Mononuclear cell (primary cell): Measurements from ENCODE around the gene RAP1A. TPM values are rescaled to one million over a fixed set of nuclear protein-coding genes. Genes with fewer than 3 reads are reported as not detected.

Source experiments
- H3K27me3 ChIP-seq: 2 replicates; pipeline ENCODE4 v1.6.0; 2011; ENCODE audit warnings: low read length, control low read depth; ENCODE audit not compliant: insufficient read depth
- H3K4me1 ChIP-seq: 2 replicates; pipeline ENCODE4 v1.5.1; 2011; ENCODE audit warnings: mild to moderate bottlenecking, low read length, control low read depth; ENCODE audit not compliant: insufficient read depth
- H3K4me3 ChIP-seq: 2 replicates; pipeline ENCODE4 v1.5.1; 2011; ENCODE audit warnings: mild to moderate bottlenecking, low read length, moderate library complexity
- H3K9me3 ChIP-seq: 2 replicates; pipeline ENCODE4 v1.5.1; 2011; ENCODE audit warnings: low read depth, mild to moderate bottlenecking, control low read depth, low read length
- total RNA-seq: library from RNA; depleted of rRNA; stranded (reverse); fragments of >200 nt; gene quantifications from one replicate; pipeline ENCODE4 v1.2.3, GENCODE V29; 2012

Gene RAP1A
- 45.2 TPM for total RNA-seq

GRCh38 chr1:111619635-111620440 is at the start of gene RAP1A:
TSS of gene RAP1A (plus strand) at chr1:111619789. CDS start at chr1:111691361, 71,572 bp downstream.
- Histone ChIP-seq H3K4me1 (peaks cover 75% of the 10 kb centered on the region), H3K27me3 (no peaks in the 10 kb centered on the region), H3K9me3 (no peaks in the 10 kb centered on the region), H3K4me3 (peak within 1 kb of the TSS; percentile 86)

DNA sequence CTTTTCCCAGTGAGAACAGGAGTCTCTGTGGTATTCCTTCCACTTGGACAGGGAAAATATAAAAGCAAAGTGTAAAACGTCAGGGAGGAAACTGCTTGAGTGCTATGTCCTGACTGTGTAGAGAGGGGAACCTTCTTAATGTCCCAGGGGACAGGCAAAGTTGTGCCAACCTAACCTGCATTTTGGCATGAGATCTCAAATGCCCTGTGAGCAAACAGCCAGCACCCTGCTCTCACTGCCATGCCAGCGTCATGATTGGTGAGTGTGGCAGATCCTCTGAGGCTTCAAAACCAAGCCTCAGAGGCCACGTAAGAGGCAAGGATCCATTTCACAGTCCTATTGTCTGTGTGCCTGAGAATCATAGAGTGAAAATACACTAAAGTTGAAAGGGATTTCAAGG is 49.7 kb upstream of the RAP1A start:
- Histone ChIP-seq H3K4me3 (no peak overlapping the region), H3K4me1 (no peaks in the 10 kb centered on the region), H3K9me3 (no peaks in the 10 kb centered on the region), H3K27me3 (no peaks in the 10 kb centered on the region)

GRCh38 chr1:111570781-111571181 is 48.8 kb upstream of the RAP1A start:
- H3K4me1 ChIP-seq: no peaks in the 10 kb centered on the region
- no peak overlapping the region for H3K4me3 ChIP-seq
- H3K27me3 ChIP-seq: no peaks in the 10 kb centered on the region
- no peaks in the 10 kb centered on the region for H3K9me3 ChIP-seq

DNA sequence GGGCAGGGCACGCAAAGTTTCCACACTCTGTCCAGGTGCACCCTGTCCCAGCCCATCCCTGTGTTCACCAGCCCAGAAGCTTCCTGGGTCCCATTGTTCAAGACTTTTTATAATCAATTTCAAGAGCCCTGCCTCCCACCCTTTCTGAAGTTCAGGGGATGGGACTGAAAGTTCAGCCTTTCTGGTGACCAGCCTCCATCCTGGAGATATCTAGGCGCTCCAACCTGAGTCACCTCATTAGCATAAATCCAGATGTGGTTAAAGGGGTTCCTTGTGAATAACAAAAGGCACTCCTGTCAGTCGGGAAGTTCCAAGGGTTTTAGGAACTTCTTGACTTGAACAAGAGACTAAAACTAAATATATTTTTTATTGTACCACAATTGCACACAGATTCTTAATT is 48.4 kb upstream of the RAP1A start:
- H3K4me1 ChIP-seq: no peaks in the 10 kb centered on the region
- no peaks in the 10 kb centered on the region for H3K27me3 ChIP-seq
- H3K9me3 ChIP-seq: no peaks in the 10 kb centered on the region
- no peak overlapping the region for H3K4me3 ChIP-seq

DNA sequence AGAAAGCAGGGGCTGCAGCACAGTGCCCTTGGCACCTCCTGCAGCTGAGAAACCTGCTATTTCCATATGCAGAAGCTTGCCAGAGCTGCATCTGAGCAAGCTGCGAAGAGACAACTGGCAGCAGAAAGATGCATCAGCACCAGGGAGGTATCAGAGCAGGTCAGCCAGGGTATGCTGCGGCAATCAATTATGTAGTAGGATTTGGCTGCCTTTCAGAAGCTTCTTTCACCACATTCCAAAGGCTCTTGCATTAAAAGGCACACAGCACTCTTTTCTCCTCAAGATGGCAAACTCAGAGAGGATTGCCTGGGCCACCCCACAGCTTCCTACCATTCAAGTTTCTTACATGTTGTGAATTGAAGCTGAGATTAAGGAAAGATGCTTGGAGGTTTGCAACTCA is 47.6 kb upstream of the RAP1A start:
- H3K4me3 ChIP-seq: no peak overlapping the region
- no peaks in the 10 kb centered on the region for H3K27me3 ChIP-seq
- H3K9me3 ChIP-seq: no peaks in the 10 kb centered on the region
- H3K4me1 ChIP-seq: no peaks in the 10 kb centered on the region

- H3K4me1 ChIP-seq: no peaks in the 10 kb centered on the region
- no peak overlapping the region for H3K4me3 ChIP-seq
- H3K9me3 ChIP-seq: no peaks in the 10 kb centered on the region
- no peaks in the 10 kb centered on the region for H3K27me3 ChIP-seq
Observed at GRCh38 chr1:111576547-111576946, 43.0 kb upstream of the RAP1A start.

- Histone ChIP-seq H3K4me3 (no peak overlapping the region), H3K4me1 (peaks cover 3% of the 10 kb centered on the region), H3K9me3 (no peaks in the 10 kb centered on the region), H3K27me3 (no peaks in the 10 kb centered on the region)
Observed at GRCh38 chr1:111577814-111578213, 41.8 kb upstream of the RAP1A start.

GRCh38 chr1:111581166-111581565 is 38.4 kb upstream of the RAP1A start:
- no peak overlapping the region for H3K4me3 ChIP-seq
- peaks cover 4% of the 10 kb centered on the region for H3K4me1 ChIP-seq
- H3K27me3 ChIP-seq: no peaks in the 10 kb centered on the region
- no peaks in the 10 kb centered on the region for H3K9me3 ChIP-seq

- no peak overlapping the region for H3K4me3 ChIP-seq
- no peaks in the 10 kb centered on the region for H3K9me3 ChIP-seq
- no peaks in the 10 kb centered on the region for H3K27me3 ChIP-seq
- H3K4me1 ChIP-seq: peaks cover 4% of the 10 kb centered on the region
Observed at GRCh38 chr1:111582016-111582415, 37.6 kb upstream of the RAP1A start.

DNA sequence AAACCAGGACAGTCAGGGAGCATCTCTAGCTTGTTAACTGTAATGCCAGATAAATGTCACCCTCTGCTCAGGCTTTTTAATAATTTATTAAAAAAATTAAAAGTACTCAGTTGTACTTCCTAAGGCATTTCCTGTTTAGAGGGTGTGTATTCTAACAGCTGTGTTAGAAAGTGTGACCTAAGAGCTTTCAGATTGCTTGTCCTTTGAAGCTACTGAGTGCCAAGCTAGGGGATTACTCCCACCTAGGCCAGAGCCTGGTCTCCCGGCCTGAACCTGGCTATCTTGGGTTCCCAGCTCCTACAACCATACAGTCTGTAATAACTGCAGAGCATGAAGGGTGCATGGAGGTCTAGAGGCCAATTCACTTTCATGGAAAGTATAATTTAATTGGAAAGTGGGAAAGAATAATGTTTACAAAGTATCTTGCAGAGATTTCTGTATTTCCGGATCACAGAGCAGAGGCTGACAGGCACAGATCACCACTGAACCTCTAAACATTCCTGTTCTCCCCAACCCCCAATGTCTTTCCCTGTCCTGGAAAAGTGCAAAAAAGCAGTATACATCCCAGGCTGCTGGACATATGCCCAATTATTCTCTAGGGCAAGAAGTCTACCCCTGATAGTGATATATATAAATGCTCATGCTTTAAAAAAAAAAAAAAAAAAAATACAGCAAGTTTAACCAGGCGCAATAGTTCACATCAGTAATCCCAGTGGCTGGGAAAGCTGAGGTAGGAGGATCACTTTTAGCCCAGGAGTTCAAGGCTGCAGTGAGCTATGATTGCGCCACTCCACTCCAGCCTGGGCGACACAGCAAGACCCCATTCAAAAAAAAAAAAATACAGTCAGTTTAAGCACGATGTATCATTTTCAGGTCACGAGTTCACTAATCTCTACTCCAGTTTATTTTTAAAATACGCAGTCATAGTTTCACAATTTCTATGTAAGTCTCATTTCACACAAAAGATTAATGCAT is 36.7 kb upstream of the RAP1A start:
- peaks cover 4% of the 10 kb centered on the region for H3K4me1 ChIP-seq
- no peak overlapping the region for H3K4me3 ChIP-seq
- H3K27me3 ChIP-seq: no peaks in the 10 kb centered on the region
- no peaks in the 10 kb centered on the region for H3K9me3 ChIP-seq

DNA sequence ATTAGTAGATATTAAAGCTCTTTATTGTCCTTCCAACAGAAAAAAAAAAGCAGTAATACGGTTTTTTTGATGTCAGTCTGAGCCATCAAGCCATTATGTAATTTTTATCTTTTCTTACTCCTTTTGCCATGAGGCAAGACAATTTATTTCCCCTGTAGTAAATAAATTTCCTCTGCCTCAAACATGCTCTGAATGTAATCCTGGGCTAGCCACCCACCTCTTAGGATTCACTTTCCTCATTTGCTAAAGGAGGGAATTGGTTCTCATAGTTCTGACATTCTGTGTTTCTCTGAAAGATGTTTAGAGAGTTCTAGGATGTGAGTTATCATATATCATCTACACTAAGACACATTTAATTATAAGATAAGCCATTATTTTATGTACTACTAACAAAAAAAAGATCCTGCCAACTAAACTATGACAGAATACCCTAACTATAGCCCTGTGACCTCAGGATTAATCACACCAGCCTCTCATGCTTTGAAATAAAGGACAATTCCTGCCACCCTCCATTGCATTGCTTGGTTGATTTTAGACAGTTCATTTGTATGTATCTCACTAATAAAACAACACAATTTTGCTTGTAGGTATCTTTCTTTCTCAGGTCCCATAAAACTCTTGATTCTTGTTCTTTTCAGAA is 34.0 kb upstream of the RAP1A start:
- Histone ChIP-seq H3K27me3 (no peaks in the 10 kb centered on the region), H3K4me3 (no peak overlapping the region), H3K9me3 (no peaks in the 10 kb centered on the region), H3K4me1 (peaks cover 4% of the 10 kb centered on the region)

DNA sequence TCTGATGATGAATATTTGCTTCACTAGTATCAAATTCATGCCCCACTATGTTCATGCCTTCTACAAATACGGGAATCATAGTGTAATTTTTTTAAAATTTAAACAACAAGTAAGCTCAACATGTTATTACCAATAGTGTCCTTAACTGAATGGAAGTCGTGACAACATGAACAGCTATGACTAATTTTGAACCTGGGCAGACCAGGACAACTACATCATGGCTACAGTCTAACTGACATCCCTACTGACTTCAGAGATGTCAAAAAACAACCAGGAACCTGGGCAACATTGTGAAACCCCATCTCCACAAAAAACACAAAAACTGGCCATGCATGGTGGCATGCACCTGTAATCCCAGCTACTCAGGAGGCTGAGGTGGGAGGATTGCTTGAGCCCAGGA is 33.5 kb upstream of the RAP1A start:
- Histone ChIP-seq H3K4me3 (no peak overlapping the region), H3K9me3 (no peaks in the 10 kb centered on the region), H3K27me3 (no peaks in the 10 kb centered on the region), H3K4me1 (peaks cover 4% of the 10 kb centered on the region)

DNA sequence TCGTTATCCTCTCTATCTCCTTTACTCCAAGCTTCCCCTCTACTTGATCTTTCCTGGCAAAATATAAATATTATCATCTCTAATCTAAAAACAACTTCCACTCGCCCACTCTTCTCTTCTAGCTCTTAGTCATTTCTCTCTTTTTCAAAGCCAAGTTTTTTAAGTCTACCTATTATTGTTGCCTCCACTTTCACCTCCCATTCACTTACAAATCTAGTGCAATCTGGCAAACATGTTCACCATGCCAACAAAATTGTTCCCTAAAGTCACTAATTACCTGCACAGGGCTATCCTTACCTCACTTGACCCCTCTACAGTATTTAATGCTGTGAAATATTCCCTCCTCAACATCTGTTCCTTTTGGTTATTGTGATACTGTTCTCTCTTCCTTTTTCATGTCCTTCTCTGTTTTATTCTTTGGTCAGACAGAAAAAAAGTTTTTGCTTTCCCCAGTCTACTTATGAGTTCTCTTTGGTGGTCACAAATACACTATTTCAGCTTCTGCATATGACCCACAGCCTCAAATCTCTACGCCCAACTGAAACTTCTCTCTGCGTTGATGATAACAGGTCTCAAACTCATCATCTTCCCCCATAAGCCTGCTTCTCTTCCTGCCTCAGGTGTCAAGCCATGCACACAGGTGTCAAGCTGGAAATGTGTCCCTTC is 31.9 kb upstream of the RAP1A start:
- H3K4me1 ChIP-seq: peaks cover 9% of the 10 kb centered on the region
- no peaks in the 10 kb centered on the region for H3K27me3 ChIP-seq
- H3K4me3 ChIP-seq: no peak overlapping the region
- no peaks in the 10 kb centered on the region for H3K9me3 ChIP-seq

DNA sequence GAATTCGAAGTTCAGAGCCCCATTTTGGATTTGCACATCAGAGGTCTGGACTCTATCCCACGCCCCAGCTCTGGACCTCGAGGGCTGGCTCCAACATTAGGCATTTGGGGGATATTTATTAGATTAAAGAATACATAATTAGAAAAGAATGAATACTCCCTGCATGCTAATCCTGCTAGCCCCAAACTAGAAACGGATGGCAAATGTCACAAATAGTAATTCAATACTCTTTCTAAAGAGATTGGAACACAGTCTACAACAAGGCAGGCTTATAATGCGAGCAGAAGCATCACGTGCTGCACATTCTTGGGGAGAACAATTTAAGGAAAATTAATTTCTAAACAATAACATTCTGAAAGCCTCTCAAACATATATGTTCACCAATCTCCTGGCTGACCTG is 27.7 kb upstream of the RAP1A start:
- H3K4me3 ChIP-seq: no peak overlapping the region
- no peaks in the 10 kb centered on the region for H3K27me3 ChIP-seq
- peaks cover 46% of the 10 kb centered on the region for H3K4me1 ChIP-seq
- no peaks in the 10 kb centered on the region for H3K9me3 ChIP-seq
